ENCODE measurements around the gene SF1. TPM values are rescaled to one million over a fixed set of nuclear protein-coding genes. Genes with fewer than 3 reads are reported as not detected.
A peak's percentile ranks its signal among the peaks of the same experiment; 100 is the strongest.

The SF1 gene
- total and polyA plus RNA-seq, 9 of the 15 experiments (the other 6 are each of a cell fraction or from before 2014, with no cell fraction given): 13.1 to 334 (median 111) TPM

- CTCF ChIA-PET (ENCODE audit: low intra/inter-chr PET ratio): no interaction called here
- FAIRE-seq: no peak
- WGBS (ENCODE audit: insufficient coverage, low coverage, missing lambda C conversion rate): 3% methylated on average over 4 of the region's 4 CpGs
- Histone ChIP-seq H2AFZ (ENCODE audit: low read depth, low read length) (no peak overlapping the region), H3K9me1 (ENCODE audit: control insufficient read depth, insufficient read depth, low read length) (no peaks in the 10 kb centered on the region), H3K27ac (ENCODE audit: extremely low read depth, low read depth, low read length) (no peak overlapping the region), H4K20me1 (replicated peaks; ENCODE audit: control insufficient read depth, insufficient read depth, low read length) (peaks cover 29% of the 10 kb centered on the region), H3K79me2 (ENCODE audit: control insufficient read depth, insufficient read depth, low read length) (no peaks in the 10 kb centered on the region), H3K27me3 (ENCODE audit: control insufficient read depth in 2 of 2, insufficient read depth in 2 of 2, low read length in 2 of 2) (peaks cover 37 to 73% of the 10 kb centered on the region in 2 experiments), H3K4me3 (no peak overlapping the region), H3K4me2 (ENCODE audit: insufficient read depth, low read length) (no peak overlapping the region), H3K9ac (ENCODE audit: insufficient read depth in 1 of 2, low read depth in 2 of 2, low read length in 2 of 2) (0 out of 4 replicates have a peak overlapping the region, but pooled peaks of 1 of the 2 experiments have one; percentile 12), H3K36me3 (ENCODE audit: control insufficient read depth, insufficient read depth, low read length) (no peaks in the 10 kb centered on the region), H3K4me1 (replicated peaks in 1 of 2; ENCODE audit: control insufficient read depth in 2 of 2, insufficient read depth in 2 of 2, low read length in 2 of 2) (peaks cover under 1 to 29% of the 10 kb centered on the region in 2 experiments; a peak in 4 of 5 replicates), H3K9me3 (replicated peaks; ENCODE audit: control insufficient read depth, insufficient read depth, low read depth, low read length) (no peaks in the 10 kb centered on the region)
- POLR2A ChIA-PET: interaction anchor here (0.6 to 1.5 kb wide), 3 partner anchors 18 to 275 kb away, joined by 3 to 4 read pairs (median 3); no protein-coding TSS in a partner anchor
- intact Hi-C loops (cut with micrococcal nuclease): no loop called here
- DNase-seq (ENCODE audit: extremely low read depth in 1 of 4, low spot score in 3 of 4): no peak
- no peak for ATAC-seq
- BruUV-seq (replicated peaks): no TSS peak
- in situ Hi-C loops (cut with MboI): no loop called here
- no peak for TF ChIP-seq RNF2 (IDR thresholded peaks at IDR 0.05)
- no peak for TF ChIP-seq ZBTB40 (IDR thresholded peaks at IDR 0.05)
- TF ChIP-seq ZBTB40 (CRISPR knock-in tag; IDR thresholded peaks at IDR 0.05): no peak
- no peak for TF ChIP-seq POLR3G (IDR thresholded peaks at IDR 0.05; ENCODE audit: extremely low read depth, insufficient read length, insufficient replicate concordance)
- no peak for TF ChIP-seq ZNF143 (CRISPR knock-in tag; IDR thresholded peaks at IDR 0.05)
- TF ChIP-seq CUX1 (CRISPR knock-in tag; IDR thresholded peaks at IDR 0.05): no peak
- TF ChIP-seq ESRRB (CRISPR knock-in tag; IDR thresholded peaks at IDR 0.05; ENCODE audit: borderline replicate concordance): no peak
- TF ChIP-seq SOX6 (IDR thresholded peaks at IDR 0.05): no peak
- no peak for TF ChIP-seq SMAD2 (IDR thresholded peaks at IDR 0.05; ENCODE audit: low read depth, low read length)
Observed at GRCh38 chr11:64717268-64717578, 61.1 kb downstream of the SF1 start.

Measured in K562 (cell line).